Spleen (tissue), 11 donors: ENCODE data around the gene EIF4EBP2. TPM values are rescaled to one million over a fixed set of nuclear protein-coding genes. Genes with fewer than 3 reads are reported as not detected.

Experiments
- DNase-seq: peaks from one replicate; pipeline ENCODE4 v3.0.0-alpha.2; 2020
- H3K27ac ChIP-seq, 8 donors: fragments of 200-600 bp; sonication (generic) in 7 of 8; 1 replicate in 4 of 8; 2 replicates in 4 of 8; pipeline versions ENCODE4 v1.5.0 to v1.8.0; 2016 to 2021; ENCODE audit warnings: inconsistent platforms in 4 of 8, mild to moderate bottlenecking in 4 of 8, moderate library complexity in 1 of 8
- H3K27me3 ChIP-seq, 7 donors: fragments of 200-600 bp; sonication (generic) in 6 of 7; replicated peaks in 1 of 7; 1 replicate in 4 of 7; 2 replicates in 3 of 7; pipeline versions ENCODE4 v1.5.0 to v1.8.0; 2016 to 2021; ENCODE audit warnings: inconsistent platforms in 3 of 7, mild to moderate bottlenecking in 1 of 7
- H3K36me3 ChIP-seq, 6 donors: fragments of 200-600 bp; sonication (generic) in 5 of 6; 1 replicate in 4 of 6; 2 replicates in 2 of 6; pipeline versions ENCODE4 v1.5.0 to v1.8.0; 2016 to 2021; ENCODE audit warnings: inconsistent platforms in 2 of 6
- H3K4me1 ChIP-seq, 6 donors: fragments of 200-600 bp; sonication (generic) in 5 of 6; 1 replicate in 3 of 6; 2 replicates in 3 of 6; pipeline versions ENCODE4 v1.5.0 to v1.8.0; 2016 to 2021; ENCODE audit warnings: inconsistent platforms in 3 of 6
- H3K4me3 ChIP-seq, 8 donors: fragments of 200-600 bp; sonication (generic) in 7 of 8; 1 replicate in 4 of 8; 2 replicates in 4 of 8; pipeline versions ENCODE4 v1.5.0 to v1.8.0; 2016 to 2021; ENCODE audit warnings: inconsistent platforms in 4 of 8, mild to moderate bottlenecking in 4 of 8, moderate library complexity in 2 of 8
- H3K9me3 ChIP-seq, 8 donors: fragments of 200-600 bp; sonication (generic) in 7 of 8; 1 replicate in 4 of 8; 2 replicates in 4 of 8; pipeline versions ENCODE4 v1.5.0 to v1.8.0; 2016 to 2021; ENCODE audit warnings: inconsistent platforms in 4 of 8
- POLR2A ChIP-seq, 3 donors: fragments of 450-650 bp; IDR thresholded peaks; one replicate each; pipeline ENCODE4 v1.5.1; 2017; ENCODE audit warnings: antibody characterized with exemption in 3 of 3, mild to moderate bottlenecking in 1 of 3
- POLR2AphosphoS5 ChIP-seq, 3 donors: sonication (generic); formaldehyde crosslinking; IDR thresholded peaks; one replicate each; pipeline ENCODE4 v1.5.1; 2017; ENCODE audit warnings: antibody characterized with exemption in 3 of 3
- WGBS, 5 donors: extraction: QIAGEN DNeasy Blood & Tissue Kit in 3 of 5; methylation state at CpG; one replicate each; pipeline versions ENCODE4 v1.1.5 to v1.1.7; 2013 to 2018; 5-methylcytosine and 5-hydroxymethylcytosine counted together
- intact Hi-C: fragments of 100-400 bp; cut with DNase I; formaldehyde crosslinking; loops from one replicate; pipeline ENCODE4 v1.15.0; 2023; ENCODE audit warnings: low total_unique reads
- polyA plus RNA-seq, 3 donors: library from polyadenylated mRNA; stranded (reverse); fragments of 200-250 nt; gene quantifications; one replicate each; pipeline ENCODE4 v1.2.1, GENCODE V29; 2013
- total RNA-seq, 7 donors: library from RNA; depleted of rRNA in 3 of 7; stranded (reverse); fragments of >200 nt in 3 of 7; fragmentation: NEBNext Ultra II Directional in 4 of 7; extraction: Animal tissue kit (Norgen Biotek cat#: 25700) in 4 of 7; gene quantifications; one replicate each; pipeline versions ENCODE4 v1.1.0 to v1.2.1, GENCODE V29; 2016 to 2021
- TF ChIP-seq, protein P1 (sequence below), 11 experiments: fragments of 200-600 bp in 7 of 11; fragments of 450-650 bp in 4 of 11; sonication (generic) in 4 of 11; IDR thresholded peaks in 8 of 11; conservative IDR thresholded peaks in 3 of 11; 1 replicate in 7 of 11; 2 replicates in 4 of 11; pipeline versions ENCODE4 v1.4.0 to v1.8.0; 2016 to 2021; ENCODE audit warnings: antibody characterized with exemption in 11 of 11, inconsistent platforms in 4 of 11, mild to moderate bottlenecking in 1 of 11
- donor health status: healthy with polysubstance abuse.
- donor health status: DM: no; HTN: no; CAD: no; lungs with moderate emphysema.
- donor health status: DM: no; HTN: no; CAD: no.
- donor health status: Bipolar disorder and iron deficiency.
- donor health status: healthy.
- donor health status: DM: no; HTN: no; CAD: no.
- donor health status: DM: yes; HTN: yes; CAD: no.

The EIF4EBP2 gene
- total and polyA plus RNA-seq, 10 donors, result 12.5 to 82.5 (median 57.5) TPM

DNA sequence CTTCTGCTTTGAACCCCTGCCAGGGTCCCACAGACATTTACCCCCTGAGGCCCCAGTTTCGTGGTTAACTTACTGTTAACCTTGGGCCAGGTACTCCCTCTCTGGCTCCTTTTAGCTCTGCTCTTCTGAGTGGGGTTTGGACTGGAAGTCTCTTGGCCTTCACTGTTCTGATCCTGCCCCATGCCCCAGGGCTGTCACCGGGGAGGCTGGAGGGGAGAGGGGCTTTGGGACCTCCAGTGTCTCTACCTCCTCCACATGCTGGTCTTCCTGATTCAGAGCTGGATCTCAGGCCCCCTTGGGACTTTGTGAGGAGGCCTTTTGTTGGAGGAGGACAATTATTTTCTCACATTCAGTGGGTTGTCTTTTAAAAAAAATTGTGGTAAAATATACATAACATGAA lies 61.9 kb downstream of the EIF4EBP2 start:
- Histone ChIP-seq H3K36me3 (no peaks in the 10 kb centered on the region), H3K27me3 (peaks cover 0 to 4% (median 0%) of the 10 kb centered on the region in 7 donors), H3K9me3 (no peaks in the 10 kb centered on the region), H3K27ac (no peak overlapping the region), H3K4me3 (no peak overlapping the region), H3K4me1 (peaks cover 0 to 28% (median 19%) of the 10 kb centered on the region in 6 donors)
- intact Hi-C loops, result loop anchor here (10.0 kb wide), 1 partner anchor 419 kb away; the partner anchor contains the start of gene PCBD1
- TF ChIP-seq POLR2AphosphoS5 (IDR thresholded peaks at IDR 0.05) (no peak), POLR2A (IDR thresholded peaks at IDR 0.05) (no peak)
- TF ChIP-seq, protein P1, sequence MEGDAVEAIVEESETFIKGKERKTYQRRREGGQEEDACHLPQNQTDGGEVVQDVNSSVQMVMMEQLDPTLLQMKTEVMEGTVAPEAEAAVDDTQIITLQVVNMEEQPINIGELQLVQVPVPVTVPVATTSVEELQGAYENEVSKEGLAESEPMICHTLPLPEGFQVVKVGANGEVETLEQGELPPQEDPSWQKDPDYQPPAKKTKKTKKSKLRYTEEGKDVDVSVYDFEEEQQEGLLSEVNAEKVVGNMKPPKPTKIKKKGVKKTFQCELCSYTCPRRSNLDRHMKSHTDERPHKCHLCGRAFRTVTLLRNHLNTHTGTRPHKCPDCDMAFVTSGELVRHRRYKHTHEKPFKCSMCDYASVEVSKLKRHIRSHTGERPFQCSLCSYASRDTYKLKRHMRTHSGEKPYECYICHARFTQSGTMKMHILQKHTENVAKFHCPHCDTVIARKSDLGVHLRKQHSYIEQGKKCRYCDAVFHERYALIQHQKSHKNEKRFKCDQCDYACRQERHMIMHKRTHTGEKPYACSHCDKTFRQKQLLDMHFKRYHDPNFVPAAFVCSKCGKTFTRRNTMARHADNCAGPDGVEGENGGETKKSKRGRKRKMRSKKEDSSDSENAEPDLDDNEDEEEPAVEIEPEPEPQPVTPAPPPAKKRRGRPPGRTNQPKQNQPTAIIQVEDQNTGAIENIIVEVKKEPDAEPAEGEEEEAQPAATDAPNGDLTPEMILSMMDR (IDR thresholded peaks at IDR 0.05 in 8 of 11, conservative IDR thresholded peaks at IDR 0.05 in 3 of 11), result no peak
- 76 to 94% (median 83%) methylated on average over 2 of the region's 2 CpGs for WGBS, 5 donors
- DNase-seq, result no peak

GRCh38 chr10:70466951-70467350 lies 63.0 kb downstream of the EIF4EBP2 start:
- Histone ChIP-seq H3K9me3 (no peaks in the 10 kb centered on the region), H3K4me3 (no peak overlapping the region), H3K36me3 (no peaks in the 10 kb centered on the region), H3K27ac (no peak overlapping the region), H3K27me3 (no peaks in the 10 kb centered on the region), H3K4me1 (peaks cover 0 to 25% (median 13%) of the 10 kb centered on the region in 6 donors)
- TF ChIP-seq, protein P1 (IDR thresholded peaks at IDR 0.05 in 8 of 11, conservative IDR thresholded peaks at IDR 0.05 in 3 of 11), result no peak
- TF ChIP-seq POLR2AphosphoS5 (IDR thresholded peaks at IDR 0.05) (no peak), POLR2A (IDR thresholded peaks at IDR 0.05) (no peak)
- 86 to 97% (median 94%) methylated on average over 3 of the region's 3 CpGs for WGBS, 5 donors
- intact Hi-C loops, result loop anchor here (10.0 kb wide), 1 partner anchor 418 kb away; the partner anchor contains the start of gene PCBD1
- no peak for DNase-seq

- Histone ChIP-seq H3K27me3 (peaks cover 0 to 5% (median 0%) of the 10 kb centered on the region in 7 donors), H3K27ac (no peak overlapping the region), H3K9me3 (no peaks in the 10 kb centered on the region), H3K4me3 (no peak overlapping the region), H3K36me3 (no peaks in the 10 kb centered on the region), H3K4me1 (peaks cover 8 to 30% (median 16%) of the 10 kb centered on the region in 6 donors)
- TF ChIP-seq POLR2A (IDR thresholded peaks at IDR 0.05), result no peak
- no peak for TF ChIP-seq POLR2AphosphoS5 (IDR thresholded peaks at IDR 0.05)
- intact Hi-C loops, result no loop called here
- DNase-seq, result no peak
- 68 to 87% (median 78%) methylated on average over 8 of the region's 8 CpGs for WGBS, 5 donors
These were observed 69.0 kb downstream of the EIF4EBP2 start for GRCh38 chr10:70472799-70473454.

- Histone ChIP-seq H3K36me3 (no peaks in the 10 kb centered on the region), H3K4me1 (peaks cover 14 to 48% (median 32%) of the 10 kb centered on the region in 6 donors), H3K27me3 (peaks cover 0 to 24% (median 6%) of the 10 kb centered on the region in 7 donors), H3K27ac (no peak overlapping the region), H3K9me3 (no peaks in the 10 kb centered on the region), H3K4me3 (no peak overlapping the region)
- TF ChIP-seq POLR2AphosphoS5 (IDR thresholded peaks at IDR 0.05) (no peak), POLR2A (IDR thresholded peaks at IDR 0.05) (no peak)
- TF ChIP-seq, protein P1 (IDR thresholded peaks at IDR 0.05 in 8 of 11, conservative IDR thresholded peaks at IDR 0.05 in 3 of 11), result no peak
- DNase-seq, result no peak
- intact Hi-C loops, result no loop called here
- 81 to 93% (median 91%) methylated on average over 2 of the region's 2 CpGs for WGBS, 5 donors
These were observed 70.8 kb downstream of the EIF4EBP2 start for GRCh38 chr10:70474780-70475179.
